Thoracic aorta (tissue), 2 donors: ENCODE results near the gene METTL21A. TPM values are rescaled to one million over a fixed set of nuclear protein-coding genes. Genes with fewer than 3 reads are reported as not detected.

ENCODE experiments used
- ATAC-seq: fragments of 150-250 bp; one replicate; pipeline ENCODE4 v1.8.0; 2017; ENCODE audit warnings: low read depth; ENCODE audit not compliant: insufficient number of reproducible peaks, low FRiP score
- DNase-seq: peaks from one replicate; pipeline ENCODE4 v3.0.0-alpha.2; 2020; ENCODE audit warnings: low spot score
- H3K27ac ChIP-seq, 2 donors: fragments of 200-600 bp; sonication (generic); 1 replicate in 1 of 2; 2 replicates in 1 of 2; pipeline ENCODE4 v1.5.1; 2016; ENCODE audit warnings: mild to moderate bottlenecking in 2 of 2, moderate library complexity in 2 of 2
- H3K27me3 ChIP-seq: fragments of 200-600 bp; sonication (generic); replicated peaks from 2 replicates; pipeline ENCODE4 v1.6.0; 2016; ENCODE audit warnings: mild to moderate bottlenecking; ENCODE audit not compliant: insufficient read depth
- H3K36me3 ChIP-seq: fragments of 200-600 bp; sonication (generic); one replicate; pipeline ENCODE4 v1.5.1; 2016
- H3K4me1 ChIP-seq, 2 donors: fragments of 200-600 bp; sonication (generic); 1 replicate in 1 of 2; 2 replicates in 1 of 2; pipeline versions ENCODE4 v1.5.1 to v1.6.0; 2016; ENCODE audit warnings: low read depth in 2 of 2, mild to moderate bottlenecking in 1 of 2; ENCODE audit not compliant: control insufficient read depth in 1 of 2
- H3K4me3 ChIP-seq: fragments of 200-600 bp; sonication (generic); 2 replicates; pipeline ENCODE4 v1.5.1; 2016; ENCODE audit warnings: mild to moderate bottlenecking
- H3K9me3 ChIP-seq: fragments of 200-600 bp; sonication (generic); 2 replicates; pipeline ENCODE4 v1.5.1; 2016
- total RNA-seq, 2 donors: library from RNA; depleted of rRNA; stranded (reverse); fragments of >200 nt; gene quantifications; one replicate each; pipeline versions ENCODE4 v1.1.0 to v1.2.3, GENCODE V29; 2016
- TF ChIP-seq, protein P1 (sequence below): fragments of 200-600 bp; sonication (generic); IDR thresholded peaks from one replicate; pipeline ENCODE4 v1.5.1; 2019; ENCODE audit warnings: antibody characterized with exemption

METTL21A gene
- total RNA-seq, 2 donors from 2014 or later: 3.5 to 33.7 TPM

- H3K27me3 ChIP-seq: no peaks in the 10 kb centered on the region
- DNase-seq (no peak), ATAC-seq (no peak)
- no peak overlapping the region for H3K4me3 ChIP-seq
- no peak overlapping the region for H3K27ac ChIP-seq
- H3K36me3 ChIP-seq: peaks cover 3% of the 10 kb centered on the region
- H3K4me1 ChIP-seq: peaks cover 0 to 18% of the 10 kb centered on the region in 2 donors
- H3K9me3 ChIP-seq: no peaks in the 10 kb centered on the region
- TF ChIP-seq, protein P1, sequence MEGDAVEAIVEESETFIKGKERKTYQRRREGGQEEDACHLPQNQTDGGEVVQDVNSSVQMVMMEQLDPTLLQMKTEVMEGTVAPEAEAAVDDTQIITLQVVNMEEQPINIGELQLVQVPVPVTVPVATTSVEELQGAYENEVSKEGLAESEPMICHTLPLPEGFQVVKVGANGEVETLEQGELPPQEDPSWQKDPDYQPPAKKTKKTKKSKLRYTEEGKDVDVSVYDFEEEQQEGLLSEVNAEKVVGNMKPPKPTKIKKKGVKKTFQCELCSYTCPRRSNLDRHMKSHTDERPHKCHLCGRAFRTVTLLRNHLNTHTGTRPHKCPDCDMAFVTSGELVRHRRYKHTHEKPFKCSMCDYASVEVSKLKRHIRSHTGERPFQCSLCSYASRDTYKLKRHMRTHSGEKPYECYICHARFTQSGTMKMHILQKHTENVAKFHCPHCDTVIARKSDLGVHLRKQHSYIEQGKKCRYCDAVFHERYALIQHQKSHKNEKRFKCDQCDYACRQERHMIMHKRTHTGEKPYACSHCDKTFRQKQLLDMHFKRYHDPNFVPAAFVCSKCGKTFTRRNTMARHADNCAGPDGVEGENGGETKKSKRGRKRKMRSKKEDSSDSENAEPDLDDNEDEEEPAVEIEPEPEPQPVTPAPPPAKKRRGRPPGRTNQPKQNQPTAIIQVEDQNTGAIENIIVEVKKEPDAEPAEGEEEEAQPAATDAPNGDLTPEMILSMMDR: no peak
Measured at GRCh38 chr2:207619764-207620203, 5.4 kb downstream of the METTL21A start.

DNA sequence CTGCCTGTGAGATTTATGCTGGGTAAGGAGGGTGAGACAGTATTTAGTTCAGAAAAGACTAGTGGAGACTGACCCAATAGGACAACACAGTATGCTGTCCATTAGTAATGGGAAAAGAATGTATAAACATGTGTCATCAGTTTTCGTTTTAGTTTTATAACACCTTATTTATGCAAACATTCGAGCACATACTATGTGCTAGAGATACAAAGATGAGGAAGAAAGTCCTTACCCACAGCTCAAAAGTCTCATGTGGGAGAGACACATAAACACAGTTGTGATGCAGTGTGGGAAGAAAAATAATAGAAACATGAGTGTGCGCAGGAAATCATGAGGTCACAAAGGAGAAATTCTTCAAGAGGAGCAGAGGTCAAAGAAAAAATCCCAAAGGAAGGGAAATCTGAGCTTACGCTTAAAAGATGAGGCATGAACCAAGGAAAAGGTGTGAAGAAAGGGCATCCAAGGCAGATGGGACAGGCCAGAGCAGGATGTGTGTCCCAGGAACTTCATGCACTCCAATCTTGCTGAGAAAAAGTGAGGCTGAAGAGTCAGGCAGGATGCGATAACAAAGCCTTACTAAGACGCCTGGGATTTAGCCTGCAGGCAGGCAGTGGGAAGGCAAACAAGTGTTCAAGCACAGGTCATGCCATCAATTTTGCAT is 8.1 kb downstream of the METTL21A start:
- DNase-seq (no peak), ATAC-seq (no peak)
- Histone ChIP-seq H3K27me3 (no peaks in the 10 kb centered on the region), H3K36me3 (peaks cover 3% of the 10 kb centered on the region), H3K4me1 (no peaks in the 10 kb centered on the region), H3K9me3 (no peaks in the 10 kb centered on the region), H3K4me3 (no peak overlapping the region), H3K27ac (no peak overlapping the region)
- TF ChIP-seq, protein P1: no peak

- no peaks in the 10 kb centered on the region for H3K4me1 ChIP-seq
- peaks cover under 1% of the 10 kb centered on the region for H3K36me3 ChIP-seq
- no peak overlapping the region for H3K27ac ChIP-seq
- no peak overlapping the region for H3K4me3 ChIP-seq
- TF ChIP-seq, protein P1: no peak
- ATAC-seq (no peak), DNase-seq (no peak)
- no peaks in the 10 kb centered on the region for H3K9me3 ChIP-seq
- H3K27me3 ChIP-seq: no peaks in the 10 kb centered on the region
Measured at GRCh38 chr2:207616185-207616584, 9.0 kb downstream of the METTL21A start.

DNA sequence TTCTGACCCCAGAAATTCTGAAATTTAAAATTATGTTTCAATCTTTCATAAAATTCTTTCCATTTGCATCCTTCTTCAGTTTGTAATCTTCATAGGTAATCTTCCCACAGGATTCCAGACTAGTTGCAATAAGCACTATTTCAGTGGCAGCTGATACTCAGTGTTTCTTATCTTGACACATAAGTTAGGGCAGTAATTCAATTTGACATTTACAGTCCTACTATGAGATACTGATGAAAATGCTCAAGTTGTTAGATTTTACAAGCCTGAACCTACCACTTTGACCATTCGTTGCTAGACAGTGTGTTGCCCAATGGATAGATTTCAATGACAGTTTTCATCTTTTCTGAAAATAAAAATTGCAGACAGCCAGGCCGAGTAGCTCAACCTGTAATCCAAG is 10.4 kb downstream of the METTL21A start:
- Histone ChIP-seq H3K4me3 (no peak overlapping the region), H3K27me3 (no peaks in the 10 kb centered on the region), H3K27ac (no peak overlapping the region), H3K9me3 (no peaks in the 10 kb centered on the region), H3K36me3 (no peaks in the 10 kb centered on the region), H3K4me1 (no peaks in the 10 kb centered on the region)
- no peak for ATAC-seq
- TF ChIP-seq, protein P1: no peak
- DNase-seq: no peak

DNA sequence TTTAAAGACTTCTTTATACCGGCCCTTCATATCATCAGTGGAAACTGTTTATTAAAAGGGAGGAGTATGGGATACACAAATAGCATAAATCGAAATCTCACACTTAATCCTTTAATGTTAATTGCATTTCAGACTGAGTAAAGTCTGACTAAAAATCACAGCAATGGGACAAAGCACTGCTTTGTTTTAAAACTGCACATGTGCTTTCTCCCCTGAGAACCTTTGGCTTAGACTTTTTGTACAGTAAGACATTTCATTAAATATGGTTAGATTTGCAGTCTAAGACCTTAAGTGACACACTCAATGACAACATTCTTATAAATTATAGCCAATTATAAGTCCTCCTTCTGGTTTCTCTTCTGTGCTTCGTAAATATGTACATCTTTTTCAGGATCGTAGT is 12.5 kb downstream of the METTL21A start:
- H3K9me3 ChIP-seq: no peaks in the 10 kb centered on the region
- TF ChIP-seq, protein P1: no peak
- H3K36me3 ChIP-seq: no peaks in the 10 kb centered on the region
- no peak overlapping the region for H3K27ac ChIP-seq
- ATAC-seq (no peak), DNase-seq (no peak)
- H3K4me1 ChIP-seq: no peaks in the 10 kb centered on the region
- no peak overlapping the region for H3K4me3 ChIP-seq
- no peaks in the 10 kb centered on the region for H3K27me3 ChIP-seq
